Gastroesophageal sphincter (tissue), 3 donors: ENCODE results near the gene PCBD1.

Experiments
- CTCF ChIP-seq, 4 experiments: fragments of 200-600 bp in 2 of 4; fragments of 450-650 bp in 2 of 4; sonication (generic) in 1 of 4; IDR thresholded peaks; one replicate each; pipeline ENCODE4 v1.5.1; 2017 to 2019; ENCODE audit warnings: antibody characterized with exemption in 4 of 4, mild to moderate bottlenecking in 2 of 4, moderate library complexity in 2 of 4
- EP300 ChIP-seq: sonication (generic); formaldehyde crosslinking; IDR thresholded peaks from one replicate; pipeline ENCODE4 v1.6.1; 2017; ENCODE audit warnings: antibody characterized with exemption, mild to moderate bottlenecking

GRCh38 chr10:70849582-70850016 is 38.8 kb downstream of the PCBD1 start:
- TF ChIP-seq CTCF (IDR thresholded peaks at IDR 0.05) (no peak), EP300 (no peak)
